Measurements from ENCODE around the gene PCDHB5.
"Not testable (repeated sequence)": the region's sequence is repeated elsewhere in the genome, so short reads cannot be mapped to it uniquely, and the experiment has no call there.

PCDHB5 gene

DNA sequence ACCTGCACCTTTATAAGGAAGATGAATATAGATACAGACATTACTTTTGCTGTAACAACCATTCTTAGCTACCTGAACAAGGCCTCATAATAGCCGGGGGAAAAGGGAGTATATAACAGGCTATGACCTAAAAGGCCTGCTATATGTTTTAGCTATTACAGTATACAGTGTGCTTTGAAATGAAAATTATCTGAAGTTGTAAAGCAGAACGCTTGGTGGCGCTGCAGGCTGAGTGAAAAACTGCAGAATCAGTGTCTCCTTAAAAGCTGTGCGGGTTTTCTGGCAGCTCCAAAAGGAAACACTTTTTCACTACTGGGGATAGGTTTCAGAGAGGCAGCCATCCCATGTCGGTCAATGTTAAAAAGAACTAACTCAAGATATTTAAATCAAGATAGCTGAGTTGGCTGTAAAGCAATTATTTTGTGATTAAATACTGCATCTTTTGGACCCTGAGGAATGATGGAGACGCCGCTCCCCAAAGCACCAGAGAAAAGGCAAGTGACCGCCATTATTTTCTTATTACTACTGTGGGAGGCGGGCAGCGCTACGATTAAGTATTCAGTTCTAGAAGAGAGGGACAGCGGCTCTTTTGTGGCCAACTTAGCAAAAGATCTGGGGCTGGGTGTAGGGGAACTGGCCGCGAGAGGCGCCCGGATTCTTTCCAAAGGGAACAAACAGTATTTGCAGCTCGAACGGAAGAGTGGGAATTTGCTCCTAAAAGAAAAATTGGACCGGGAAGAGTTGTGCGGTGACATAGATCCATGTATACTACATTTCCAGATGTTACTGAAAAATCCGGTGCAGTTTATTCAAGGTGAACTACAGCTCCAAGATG, 20.8 kb downstream of the PCDHB5 start:
- no peaks in the 10 kb centered on the region for H3K27me3 ChIP-seq
- no peak overlapping the region for H3K4me3 ChIP-seq
- no peak for DNase-seq
- intact Hi-C loops (cut with DNase I; ENCODE audit: low total_unique reads) = no loop called here
- no peaks in the 10 kb centered on the region for H3K4me1 ChIP-seq
- TF ChIP-seq, protein P1, sequence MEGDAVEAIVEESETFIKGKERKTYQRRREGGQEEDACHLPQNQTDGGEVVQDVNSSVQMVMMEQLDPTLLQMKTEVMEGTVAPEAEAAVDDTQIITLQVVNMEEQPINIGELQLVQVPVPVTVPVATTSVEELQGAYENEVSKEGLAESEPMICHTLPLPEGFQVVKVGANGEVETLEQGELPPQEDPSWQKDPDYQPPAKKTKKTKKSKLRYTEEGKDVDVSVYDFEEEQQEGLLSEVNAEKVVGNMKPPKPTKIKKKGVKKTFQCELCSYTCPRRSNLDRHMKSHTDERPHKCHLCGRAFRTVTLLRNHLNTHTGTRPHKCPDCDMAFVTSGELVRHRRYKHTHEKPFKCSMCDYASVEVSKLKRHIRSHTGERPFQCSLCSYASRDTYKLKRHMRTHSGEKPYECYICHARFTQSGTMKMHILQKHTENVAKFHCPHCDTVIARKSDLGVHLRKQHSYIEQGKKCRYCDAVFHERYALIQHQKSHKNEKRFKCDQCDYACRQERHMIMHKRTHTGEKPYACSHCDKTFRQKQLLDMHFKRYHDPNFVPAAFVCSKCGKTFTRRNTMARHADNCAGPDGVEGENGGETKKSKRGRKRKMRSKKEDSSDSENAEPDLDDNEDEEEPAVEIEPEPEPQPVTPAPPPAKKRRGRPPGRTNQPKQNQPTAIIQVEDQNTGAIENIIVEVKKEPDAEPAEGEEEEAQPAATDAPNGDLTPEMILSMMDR (IDR thresholded peaks at IDR 0.05) = no peak
- H3K9me3 ChIP-seq = peaks cover 12 to 90% (median 69%) of the 10 kb centered on the region in 3 donors
- H3K36me3 ChIP-seq = peaks cover 0 to 16% (median 7%) of the 10 kb centered on the region in 3 donors
- no peak overlapping the region for H3K27ac ChIP-seq

DNA sequence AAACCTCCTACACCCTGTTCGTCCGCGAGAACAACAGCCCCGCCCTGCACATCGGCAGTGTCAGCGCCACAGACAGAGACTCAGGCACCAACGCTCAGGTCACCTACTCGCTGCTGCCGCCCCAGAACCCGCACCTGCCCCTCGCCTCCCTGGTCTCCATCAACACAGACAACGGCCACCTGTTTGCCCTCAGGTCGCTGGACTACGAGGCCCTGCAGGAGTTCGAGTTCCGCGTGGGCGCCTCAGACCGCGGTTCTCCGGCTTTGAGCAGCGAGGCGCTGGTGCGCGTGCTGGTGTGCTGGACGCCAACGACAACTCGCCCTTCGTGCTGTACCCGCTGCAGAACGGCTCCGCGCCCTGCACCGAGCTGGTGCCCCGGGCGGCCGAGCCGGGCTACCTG, 22.4 kb downstream of the PCDHB5 start:
- Histone ChIP-seq H3K9me3 (peaks cover 12 to 91% (median 59%) of the 10 kb centered on the region in 3 donors), H3K36me3 (peaks cover 0 to 16% (median 7%) of the 10 kb centered on the region in 3 donors)
- H3K27me3 ChIP-seq; DNase-seq; H3K4me1 ChIP-seq; H3K4me3 ChIP-seq; H3K27ac ChIP-seq; intact Hi-C loops (cut with DNase I; ENCODE audit: low total_unique reads): not testable (repeated sequence)

DNA sequence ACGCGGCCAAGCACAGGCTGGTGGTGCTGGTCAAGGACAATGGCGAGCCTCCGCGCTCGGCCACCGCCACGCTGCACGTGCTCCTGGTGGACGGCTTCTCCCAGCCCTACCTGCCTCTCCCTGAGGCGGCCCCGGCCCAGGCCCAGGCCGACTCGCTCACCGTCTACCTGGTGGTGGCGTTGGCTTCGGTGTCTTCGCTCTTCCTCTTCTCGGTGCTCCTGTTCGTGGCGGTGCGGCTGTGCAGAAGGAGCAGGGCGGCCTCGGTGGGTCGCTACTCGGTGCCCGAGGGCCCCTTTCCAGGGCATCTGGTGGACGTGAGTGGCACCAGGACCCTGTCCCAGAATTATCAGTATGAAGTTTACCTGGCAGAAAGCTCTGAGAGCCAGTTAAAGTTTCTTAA, 22.9 kb downstream of the PCDHB5 start:
- peaks cover 0 to 16% (median 7%) of the 10 kb centered on the region in 3 donors for H3K36me3 ChIP-seq
- H3K27me3 ChIP-seq; H3K27ac ChIP-seq; DNase-seq; H3K4me3 ChIP-seq; H3K4me1 ChIP-seq; intact Hi-C loops (cut with DNase I; ENCODE audit: low total_unique reads): not testable (repeated sequence)
- H3K9me3 ChIP-seq = peaks cover 12 to 94% (median 63%) of the 10 kb centered on the region in 3 donors

DNA sequence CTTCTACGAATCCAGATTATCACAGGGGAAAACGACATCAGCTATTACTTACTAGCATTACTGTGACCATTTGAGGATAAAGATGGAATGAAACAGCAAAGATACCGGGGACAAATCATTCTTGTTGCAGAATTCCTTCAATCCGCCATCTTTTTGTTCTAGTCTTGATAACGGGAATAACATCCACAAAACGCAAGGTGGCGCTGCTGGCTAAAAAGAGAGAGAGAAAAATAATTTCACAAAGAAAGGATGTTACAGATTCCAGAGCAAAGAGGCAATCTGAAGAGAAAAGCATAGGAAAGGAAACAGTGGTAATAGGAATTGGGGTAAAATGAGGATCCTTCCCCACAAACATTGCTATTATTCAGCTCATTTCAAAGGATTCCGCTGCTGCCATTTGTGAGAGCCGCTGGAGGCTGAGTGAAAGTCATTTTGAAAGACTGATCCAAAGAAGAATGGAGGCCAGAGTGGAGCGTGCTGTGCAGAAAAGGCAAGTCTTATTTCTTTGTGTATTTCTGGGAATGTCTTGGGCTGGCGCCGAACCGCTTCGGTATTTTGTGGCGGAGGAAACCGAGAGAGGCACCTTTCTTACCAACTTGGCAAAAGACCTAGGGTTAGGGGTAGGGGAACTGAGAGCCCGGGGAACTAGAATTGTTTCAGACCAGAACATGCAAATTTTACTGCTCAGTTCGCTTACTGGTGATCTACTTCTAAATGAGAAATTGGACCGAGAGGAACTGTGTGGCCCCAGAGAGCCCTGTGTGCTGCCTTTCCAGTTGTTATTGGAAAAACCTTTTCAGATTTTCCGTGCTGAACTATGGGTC, 37.6 kb downstream of the PCDHB5 start, which contains the start of gene PCDHB7:
Gene PCDHB7, plus strand, starts transcription at position 264 of the 824 bp plus-strand sequence. Its CDS starts 192 bp downstream, at position 456.
- Histone ChIP-seq H3K4me1 (no peaks in the 10 kb centered on the region), H3K4me3 (peak within 1 kb of the TSS; percentile 27 to 33), H3K36me3 (peaks cover 0 to 13% (median 12%) of the 10 kb centered on the region in 3 donors), H3K27me3 (peaks cover 3 to 4% of the 10 kb centered on the region in 2 donors), H3K9me3 (peaks cover 0 to 57% (median 39%) of the 10 kb centered on the region in 3 donors), H3K27ac (no peak within 1 kb of the TSS)
- TF ChIP-seq, protein P1 (IDR thresholded peaks at IDR 0.05) = peak; percentile 31 to 34
- intact Hi-C loops (cut with DNase I; ENCODE audit: low total_unique reads) = no loop called here
- DNase-seq = no peak

DNA sequence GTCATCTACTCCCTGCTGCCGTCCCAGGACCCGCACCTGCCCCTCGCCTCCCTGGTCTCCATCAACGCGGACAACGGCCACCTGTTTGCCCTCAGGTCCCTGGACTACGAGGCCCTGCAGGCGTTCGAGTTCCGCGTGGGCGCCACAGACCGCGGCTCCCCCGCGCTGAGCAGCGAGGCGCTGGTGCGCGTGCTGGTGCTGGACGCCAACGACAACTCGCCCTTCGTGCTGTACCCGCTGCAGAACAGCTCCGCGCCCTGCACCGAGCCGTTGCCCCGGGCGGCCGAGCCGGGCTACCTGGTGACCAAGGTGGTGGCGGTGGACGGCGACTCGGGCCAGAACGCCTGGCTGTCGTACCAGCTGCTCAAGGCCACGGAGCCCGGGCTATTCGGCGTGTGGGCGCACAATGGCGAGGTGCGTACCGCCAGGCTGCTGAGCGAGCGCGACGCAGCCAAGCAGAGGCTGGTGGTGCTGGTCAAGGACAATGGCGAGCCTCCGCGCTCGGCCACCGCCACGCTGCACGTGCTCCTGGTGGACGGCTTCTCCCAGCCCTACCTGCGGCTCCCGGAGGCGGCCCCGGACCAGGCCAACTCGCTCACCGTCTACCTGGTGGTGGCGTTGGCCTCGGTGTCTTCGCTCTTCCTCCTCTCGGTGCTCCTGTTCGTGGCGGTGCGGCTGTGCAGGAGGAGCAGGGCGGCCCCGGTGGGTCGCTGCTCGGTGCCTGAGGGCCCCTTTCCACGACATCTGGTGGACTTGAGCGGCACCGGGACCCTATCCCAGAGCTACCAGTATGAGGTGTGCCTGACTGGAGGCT, 39.5 kb downstream of the PCDHB5 start:
- H3K27ac ChIP-seq; H3K4me3 ChIP-seq; intact Hi-C loops (cut with DNase I; ENCODE audit: low total_unique reads); H3K4me1 ChIP-seq; DNase-seq; H3K27me3 ChIP-seq: not testable (repeated sequence)
- Histone ChIP-seq H3K9me3 (peaks cover 4 to 65% (median 55%) of the 10 kb centered on the region in 3 donors), H3K36me3 (peaks cover 0 to 14% (median 13%) of the 10 kb centered on the region in 3 donors)

DNA sequence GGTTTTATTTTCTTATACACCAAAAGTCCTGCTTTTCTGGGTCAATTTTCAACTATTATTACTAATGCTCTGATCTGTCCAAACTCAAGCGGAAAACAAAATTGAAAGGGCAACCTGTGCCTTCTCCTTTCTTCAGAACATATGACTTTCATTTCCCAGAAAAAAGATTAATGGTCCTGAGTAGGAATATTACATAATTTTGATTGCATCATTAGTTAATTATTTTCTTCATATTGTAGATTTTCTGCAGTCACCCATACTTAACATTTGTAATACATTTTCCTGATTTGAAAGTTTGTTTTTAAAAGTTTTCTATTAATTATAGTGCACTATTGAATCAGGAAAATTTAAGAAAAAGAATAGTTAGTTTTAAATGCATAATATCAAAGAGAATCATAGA, 40.9 kb downstream of the PCDHB5 start:
- no peak overlapping the region for H3K4me3 ChIP-seq
- peaks cover 0 to 14% (median 13%) of the 10 kb centered on the region in 3 donors for H3K36me3 ChIP-seq
- H3K27me3 ChIP-seq = peaks cover 3 to 10% of the 10 kb centered on the region in 2 donors
- TF ChIP-seq, protein P1 (IDR thresholded peaks at IDR 0.05) = no peak
- no peaks in the 10 kb centered on the region for H3K4me1 ChIP-seq
- DNase-seq = no peak
- no peak overlapping the region for H3K27ac ChIP-seq
- peaks cover 4 to 73% (median 61%) of the 10 kb centered on the region in 3 donors for H3K9me3 ChIP-seq
- intact Hi-C loops (cut with DNase I; ENCODE audit: low total_unique reads) = no loop called here

DNA sequence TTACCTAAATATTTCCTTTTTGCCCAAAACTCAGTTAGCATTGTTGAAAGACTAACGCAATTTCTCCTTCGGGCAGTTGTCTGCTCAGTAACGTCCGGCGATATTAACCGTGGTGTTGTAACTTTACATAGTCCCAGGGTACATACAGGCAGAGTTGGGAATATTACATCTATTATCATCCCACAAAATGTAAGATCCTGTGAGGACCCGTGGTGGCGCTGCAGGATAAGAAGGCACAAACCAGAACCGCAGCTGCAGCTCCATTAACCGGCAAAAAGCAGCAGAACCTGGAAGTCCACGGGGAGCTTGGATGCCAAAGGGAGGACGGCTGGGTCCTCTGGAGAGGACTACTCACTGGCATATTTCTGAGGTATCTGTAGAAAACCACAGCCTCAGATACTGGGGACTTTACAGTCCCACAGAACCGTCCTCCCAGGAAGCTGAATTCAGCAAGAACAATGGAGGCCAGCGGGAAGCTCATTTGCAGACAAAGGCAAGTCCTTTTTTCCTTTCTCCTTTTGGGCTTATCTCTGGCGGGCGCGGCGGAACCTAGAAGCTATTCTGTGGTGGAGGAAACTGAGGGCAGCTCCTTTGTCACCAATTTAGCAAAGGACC, 42.7 kb downstream of the PCDHB5 start, which contains the start of gene PCDHB8:
Gene PCDHB8, plus strand, starts transcription at position 214 of the 615 bp plus-strand sequence. Its CDS starts 245 bp downstream, at position 459.
- H3K36me3 ChIP-seq = peaks cover 0 to 14% (median 13%) of the 10 kb centered on the region in 3 donors
- intact Hi-C loops (cut with DNase I; ENCODE audit: low total_unique reads); DNase-seq; H3K4me3 ChIP-seq; H3K27ac ChIP-seq; H3K4me1 ChIP-seq: not testable (repeated sequence)
- H3K9me3 ChIP-seq = peaks cover 4 to 76% (median 67%) of the 10 kb centered on the region in 3 donors
- H3K27me3 ChIP-seq = peaks cover 3 to 10% of the 10 kb centered on the region in 2 donors

DNA sequence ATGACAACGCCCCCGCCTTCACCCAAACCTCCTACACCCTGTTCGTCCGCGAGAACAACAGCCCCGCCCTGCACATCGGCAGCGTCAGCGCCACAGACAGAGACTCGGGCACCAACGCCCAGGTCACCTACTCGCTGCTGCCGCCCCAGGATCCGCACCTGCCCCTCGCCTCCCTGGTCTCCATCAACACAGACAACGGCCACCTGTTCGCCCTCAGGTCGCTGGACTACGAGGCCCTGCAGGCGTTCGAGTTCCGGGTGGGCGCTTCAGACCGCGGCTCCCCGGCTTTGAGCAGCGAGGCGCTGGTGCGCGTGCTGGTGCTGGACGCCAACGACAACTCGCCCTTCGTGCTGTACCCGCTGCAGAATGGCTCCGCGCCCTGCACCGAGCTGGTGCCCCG, 44.4 kb downstream of the PCDHB5 start:
- H3K27ac ChIP-seq; H3K4me1 ChIP-seq; DNase-seq; intact Hi-C loops (cut with DNase I; ENCODE audit: low total_unique reads); H3K4me3 ChIP-seq: not testable (repeated sequence)
- peaks cover 4 to 77% (median 72%) of the 10 kb centered on the region in 3 donors for H3K9me3 ChIP-seq
- H3K36me3 ChIP-seq = peaks cover 0 to 22% (median 19%) of the 10 kb centered on the region in 3 donors
- H3K27me3 ChIP-seq = peaks cover 3 to 10% of the 10 kb centered on the region in 2 donors

DNA sequence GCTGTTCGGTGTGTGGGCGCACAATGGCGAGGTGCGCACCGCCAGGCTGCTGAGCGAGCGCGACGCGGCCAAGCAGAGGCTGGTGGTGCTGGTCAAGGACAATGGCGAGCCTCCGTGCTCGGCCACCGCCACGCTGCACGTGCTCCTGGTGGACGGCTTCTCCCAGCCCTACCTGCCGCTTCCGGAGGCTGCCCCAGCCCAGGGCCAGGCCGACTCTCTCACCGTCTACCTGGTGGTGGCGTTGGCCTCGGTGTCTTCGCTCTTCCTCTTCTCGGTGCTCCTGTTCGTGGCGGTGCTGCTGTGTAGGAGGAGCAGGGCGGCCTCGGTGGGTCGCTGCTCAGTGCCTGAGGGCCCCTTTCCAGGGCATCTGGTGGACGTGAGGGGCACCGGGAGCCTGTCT, 44.9 kb downstream of the PCDHB5 start:
- H3K27ac ChIP-seq; H3K4me1 ChIP-seq; H3K27me3 ChIP-seq; intact Hi-C loops (cut with DNase I; ENCODE audit: low total_unique reads); H3K4me3 ChIP-seq; DNase-seq: not testable (repeated sequence)
- Histone ChIP-seq H3K36me3 (peaks cover 0 to 22% (median 13%) of the 10 kb centered on the region in 3 donors), H3K9me3 (peaks cover 4 to 77% (median 72%) of the 10 kb centered on the region in 3 donors)
